ENCODE data around the gene GPATCH1. TPM values are rescaled to one million over a fixed set of nuclear protein-coding genes. Genes with fewer than 3 reads are reported as not detected.

GPATCH1 gene
- total and polyA plus RNA-seq, 9 of the 15 experiments (the other 6 are each of a cell fraction or from before 2014, with no cell fraction given), result 3.7 to 9.7 (median 7.7) TPM

DNA sequence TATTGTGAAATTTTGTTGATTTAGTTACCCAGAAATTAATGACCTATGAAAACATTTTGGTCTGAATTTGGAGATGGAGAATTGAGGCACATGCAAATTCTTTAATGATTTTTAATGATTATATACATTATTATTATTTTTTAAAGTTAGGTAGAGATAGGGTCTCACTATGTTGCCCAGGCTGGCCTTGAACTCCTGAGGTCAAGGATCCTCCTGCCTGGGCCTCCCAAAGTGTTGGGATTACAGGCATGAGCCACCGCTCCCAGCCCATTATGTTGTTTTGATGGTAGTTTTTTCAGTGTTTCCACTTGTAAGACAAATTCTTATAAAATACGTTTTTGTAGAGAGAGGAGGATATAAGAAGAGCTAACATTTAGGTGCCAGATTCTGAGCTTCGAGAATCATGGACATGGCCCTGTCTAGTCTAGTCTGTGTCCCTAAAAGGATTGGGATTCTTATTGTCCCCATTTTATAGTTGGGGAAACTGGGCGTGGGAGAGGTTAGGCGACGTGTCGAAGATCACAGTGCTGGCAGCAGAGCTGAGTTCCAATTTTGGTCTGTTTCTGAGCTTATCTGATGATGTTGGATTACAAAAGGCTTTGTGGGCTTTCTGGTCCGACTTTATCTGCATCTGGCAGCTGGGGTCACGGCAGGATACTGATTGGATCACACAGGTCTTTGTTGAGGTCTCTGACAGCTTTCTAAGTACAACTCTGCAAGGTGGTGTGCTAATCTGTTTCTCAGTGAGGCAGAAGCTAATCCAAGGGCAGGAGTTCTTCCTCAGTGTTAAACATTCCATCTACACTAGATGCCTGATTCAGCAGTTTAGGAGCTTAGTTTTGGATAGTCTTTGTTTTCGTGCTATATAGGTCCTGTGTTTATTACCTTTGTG lies 43.5 kb downstream of the GPATCH1 start (continued):
- TF ChIP-seq MEF2D (tag; conservative IDR thresholded peaks at IDR 0.05; ENCODE audit: low read depth) (peak; percentile 82), COPS2 (conservative IDR thresholded peaks at IDR 0.05) (no peak), KAT8 (IDR thresholded peaks at IDR 0.05; ENCODE audit: low read depth) (no peak), NONO (IDR thresholded peaks at IDR 0.05; ENCODE audit: low read depth in 2 of 2, low read length in 1 of 2) (no peak; a peak in 1 of 4 replicates), ZFP1 (CRISPR knock-in tag; IDR thresholded peaks at IDR 0.05) (peak; percentile 34; the same call in 1 of the 2 replicates), ZNF274 (IDR thresholded peaks at IDR 0.05; ENCODE audit: borderline replicate concordance, low read depth, low read length) (no peak), LARP7 (IDR thresholded peaks at IDR 0.05) (no peak), ZNF436 (CRISPR knock-in tag; IDR thresholded peaks at IDR 0.05) (no peak), MAFK (IDR thresholded peaks at IDR 0.05; ENCODE audit: low read length) (peak; percentile 96), FOXA3 (CRISPR knock-in tag; conservative IDR thresholded peaks at IDR 0.05 in 1 of 2, IDR thresholded peaks at IDR 0.05 in 1 of 2) (peak in 1 of 2 experiments; percentile 32; a peak in 1 of 4 replicates), CBX2 (IDR thresholded peaks at IDR 0.05; ENCODE audit: insufficient read depth, low read length, poor library complexity, severe bottlenecking) (no peak), NRF1 (conservative IDR thresholded peaks at IDR 0.05 in 1 of 2, IDR thresholded peaks at IDR 0.05 in 1 of 2) (0 out of 4 replicates have a peak, but pooled peaks have one; percentile 33 to 38), RFX5 (IDR thresholded peaks at IDR 0.05; ENCODE audit: low read depth, low read length) (no peak), MCM3 (IDR thresholded peaks at IDR 0.05) (no peak), MXI1 (IDR thresholded peaks at IDR 0.05; ENCODE audit: low read depth, low read length) (no peak), ZNF232 (CRISPR knock-in tag; IDR thresholded peaks at IDR 0.05) (no peak)
- TF ChIP-seq, protein P1, sequence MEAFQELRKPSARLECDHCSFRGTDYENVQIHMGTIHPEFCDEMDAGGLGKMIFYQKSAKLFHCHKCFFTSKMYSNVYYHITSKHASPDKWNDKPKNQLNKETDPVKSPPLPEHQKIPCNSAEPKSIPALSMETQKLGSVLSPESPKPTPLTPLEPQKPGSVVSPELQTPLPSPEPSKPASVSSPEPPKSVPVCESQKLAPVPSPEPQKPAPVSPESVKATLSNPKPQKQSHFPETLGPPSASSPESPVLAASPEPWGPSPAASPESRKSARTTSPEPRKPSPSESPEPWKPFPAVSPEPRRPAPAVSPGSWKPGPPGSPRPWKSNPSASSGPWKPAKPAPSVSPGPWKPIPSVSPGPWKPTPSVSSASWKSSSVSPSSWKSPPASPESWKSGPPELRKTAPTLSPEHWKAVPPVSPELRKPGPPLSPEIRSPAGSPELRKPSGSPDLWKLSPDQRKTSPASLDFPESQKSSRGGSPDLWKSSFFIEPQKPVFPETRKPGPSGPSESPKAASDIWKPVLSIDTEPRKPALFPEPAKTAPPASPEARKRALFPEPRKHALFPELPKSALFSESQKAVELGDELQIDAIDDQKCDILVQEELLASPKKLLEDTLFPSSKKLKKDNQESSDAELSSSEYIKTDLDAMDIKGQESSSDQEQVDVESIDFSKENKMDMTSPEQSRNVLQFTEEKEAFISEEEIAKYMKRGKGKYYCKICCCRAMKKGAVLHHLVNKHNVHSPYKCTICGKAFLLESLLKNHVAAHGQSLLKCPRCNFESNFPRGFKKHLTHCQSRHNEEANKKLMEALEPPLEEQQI (IDR thresholded peaks at IDR 0.05), result peak; percentile 97
- TF ChIP-seq, protein P2, sequence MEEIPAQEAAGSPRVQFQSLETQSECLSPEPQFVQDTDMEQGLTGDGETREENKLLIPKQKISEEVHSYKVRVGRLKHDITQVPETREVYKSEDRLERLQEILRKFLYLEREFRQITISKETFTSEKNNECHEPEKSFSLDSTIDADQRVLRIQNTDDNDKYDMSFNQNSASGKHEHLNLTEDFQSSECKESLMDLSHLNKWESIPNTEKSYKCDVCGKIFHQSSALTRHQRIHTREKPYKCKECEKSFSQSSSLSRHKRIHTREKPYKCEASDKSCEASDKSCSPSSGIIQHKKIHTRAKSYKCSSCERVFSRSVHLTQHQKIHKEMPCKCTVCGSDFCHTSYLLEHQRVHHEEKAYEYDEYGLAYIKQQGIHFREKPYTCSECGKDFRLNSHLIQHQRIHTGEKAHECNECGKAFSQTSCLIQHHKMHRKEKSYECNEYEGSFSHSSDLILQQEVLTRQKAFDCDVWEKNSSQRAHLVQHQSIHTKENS (CRISPR knock-in tag; IDR thresholded peaks at IDR 0.05), result no peak
- TF ChIP-seq, protein P3, sequence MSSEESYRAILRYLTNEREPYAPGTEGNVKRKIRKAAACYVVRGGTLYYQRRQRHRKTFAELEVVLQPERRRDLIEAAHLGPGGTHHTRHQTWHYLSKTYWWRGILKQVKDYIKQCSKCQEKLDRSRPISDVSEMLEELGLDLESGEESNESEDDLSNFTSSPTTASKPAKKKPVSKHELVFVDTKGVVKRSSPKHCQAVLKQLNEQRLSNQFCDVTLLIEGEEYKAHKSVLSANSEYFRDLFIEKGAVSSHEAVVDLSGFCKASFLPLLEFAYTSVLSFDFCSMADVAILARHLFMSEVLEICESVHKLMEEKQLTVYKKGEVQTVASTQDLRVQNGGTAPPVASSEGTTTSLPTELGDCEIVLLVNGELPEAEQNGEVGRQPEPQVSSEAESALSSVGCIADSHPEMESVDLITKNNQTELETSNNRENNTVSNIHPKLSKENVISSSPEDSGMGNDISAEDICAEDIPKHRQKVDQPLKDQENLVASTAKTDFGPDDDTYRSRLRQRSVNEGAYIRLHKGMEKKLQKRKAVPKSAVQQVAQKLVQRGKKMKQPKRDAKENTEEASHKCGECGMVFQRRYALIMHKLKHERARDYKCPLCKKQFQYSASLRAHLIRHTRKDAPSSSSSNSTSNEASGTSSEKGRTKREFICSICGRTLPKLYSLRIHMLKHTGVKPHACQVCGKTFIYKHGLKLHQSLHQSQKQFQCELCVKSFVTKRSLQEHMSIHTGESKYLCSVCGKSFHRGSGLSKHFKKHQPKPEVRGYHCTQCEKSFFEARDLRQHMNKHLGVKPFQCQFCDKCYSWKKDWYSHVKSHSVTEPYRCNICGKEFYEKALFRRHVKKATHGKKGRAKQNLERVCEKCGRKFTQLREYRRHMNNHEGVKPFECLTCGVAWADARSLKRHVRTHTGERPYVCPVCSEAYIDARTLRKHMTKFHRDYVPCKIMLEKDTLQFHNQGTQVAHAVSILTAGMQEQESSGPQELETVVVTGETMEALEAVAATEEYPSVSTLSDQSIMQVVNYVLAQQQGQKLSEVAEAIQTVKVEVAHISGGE (CRISPR knock-in tag; IDR thresholded peaks at IDR 0.05), result peak in 1 of 3 experiments; percentile 70; a peak in 2 of 6 replicates

Data from K562 (cell line).